ENCODE measurements around the gene AVPR2. TPM values are rescaled to one million over a fixed set of nuclear protein-coding genes. Genes with fewer than 3 reads are reported as not detected.

The AVPR2 gene
- total RNA-seq, 1 donor from 2014 or later = not detected

- no peak for DNase-seq (ENCODE audit: low spot score)
- H3K36me3 Mint-ChIP-seq = no peaks in the 10 kb centered on the region
- no peak overlapping the region for H3K4me2 ChIP-seq
- TF ChIP-seq EZH2phosphoT487 (IDR thresholded peaks at IDR 0.05) = no peak
- no peak for TF ChIP-seq CTCF (IDR thresholded peaks at IDR 0.05)
- no peak for TF ChIP-seq EZH2 (IDR thresholded peaks at IDR 0.05)
- H3K4me3 ChIP-seq = no peak overlapping the region
- H3K79me2 ChIP-seq (ENCODE audit: low read depth) = no peaks in the 10 kb centered on the region
- peaks cover 17% of the 10 kb centered on the region for H3K9me3 Mint-ChIP-seq
- no peaks in the 10 kb centered on the region for H3K27me3 ChIP-seq
- H3F3A ChIP-seq (ENCODE audit: low read depth) = no peaks in the 10 kb centered on the region
- H4K20me1 ChIP-seq (ENCODE audit: low read depth) = no peaks in the 10 kb centered on the region
- H3K36me3 ChIP-seq = no peaks in the 10 kb centered on the region
- no peaks in the 10 kb centered on the region for H3K9me3 ChIP-seq (ENCODE audit: low read depth)
- no peak overlapping the region for H3K4me3 Mint-ChIP-seq
- no peak overlapping the region for H3K27ac ChIP-seq
- H2AFZ ChIP-seq (replicated peaks) = no peak overlapping the region
- H3K4me1 ChIP-seq = no peaks in the 10 kb centered on the region
- peaks cover 4% of the 10 kb centered on the region for H3K4me1 Mint-ChIP-seq
- H3K27ac Mint-ChIP-seq = no peak overlapping the region
- H3K9ac ChIP-seq = no peak overlapping the region
- no peaks in the 10 kb centered on the region for H3K27me3 Mint-ChIP-seq (ENCODE audit: insufficient read depth, low read depth)
Observed at GRCh38 chrX:153909980-153910360, 5.5 kb downstream of the AVPR2 start.

GRCh38 chrX:153910446-153910845, 6.0 kb downstream of the AVPR2 start:
- H3K36me3 Mint-ChIP-seq = no peaks in the 10 kb centered on the region
- no peaks in the 10 kb centered on the region for H4K20me1 ChIP-seq (ENCODE audit: low read depth)
- H3K27me3 ChIP-seq = no peaks in the 10 kb centered on the region
- no peak overlapping the region for H3K27ac ChIP-seq
- H3K4me3 ChIP-seq = no peak overlapping the region
- H3K4me1 ChIP-seq = no peaks in the 10 kb centered on the region
- no peak for DNase-seq (ENCODE audit: low spot score)
- no peaks in the 10 kb centered on the region for H3F3A ChIP-seq (ENCODE audit: low read depth)
- no peak overlapping the region for H3K9ac ChIP-seq
- no peak for TF ChIP-seq EZH2phosphoT487 (IDR thresholded peaks at IDR 0.05)
- no peak for TF ChIP-seq EZH2 (IDR thresholded peaks at IDR 0.05)
- H3K9me3 Mint-ChIP-seq = peaks cover 17% of the 10 kb centered on the region
- no peaks in the 10 kb centered on the region for H3K9me3 ChIP-seq (ENCODE audit: low read depth)
- no peaks in the 10 kb centered on the region for H3K79me2 ChIP-seq (ENCODE audit: low read depth)
- H3K4me1 Mint-ChIP-seq = peaks cover 4% of the 10 kb centered on the region
- H2AFZ ChIP-seq (replicated peaks) = no peak overlapping the region
- H3K27ac Mint-ChIP-seq = no peak overlapping the region
- no peak overlapping the region for H3K4me2 ChIP-seq
- no peaks in the 10 kb centered on the region for H3K27me3 Mint-ChIP-seq (ENCODE audit: insufficient read depth, low read depth)
- no peak overlapping the region for H3K4me3 Mint-ChIP-seq
- no peaks in the 10 kb centered on the region for H3K36me3 ChIP-seq

GRCh38 chrX:153911798-153912197, 7.3 kb downstream of the AVPR2 start:
- peaks cover 4% of the 10 kb centered on the region for H3K4me1 Mint-ChIP-seq
- H3K27me3 Mint-ChIP-seq (ENCODE audit: insufficient read depth, low read depth) = no peaks in the 10 kb centered on the region
- H3K27ac ChIP-seq = no peak overlapping the region
- H3K27ac Mint-ChIP-seq = peak overlapping the region; percentile 72
- no peaks in the 10 kb centered on the region for H3K27me3 ChIP-seq
- H3K9ac ChIP-seq = no peak overlapping the region
- H3K4me2 ChIP-seq = no peak overlapping the region
- no peak overlapping the region for H3K4me3 Mint-ChIP-seq
- H3K4me3 ChIP-seq = no peak overlapping the region
- H3K9me3 Mint-ChIP-seq = peaks cover 23% of the 10 kb centered on the region
- H2AFZ ChIP-seq (replicated peaks) = no peak overlapping the region
- H3F3A ChIP-seq (ENCODE audit: low read depth) = no peaks in the 10 kb centered on the region
- TF ChIP-seq EZH2phosphoT487 (IDR thresholded peaks at IDR 0.05) (no peak), EZH2 (IDR thresholded peaks at IDR 0.05) (no peak), CTCF (IDR thresholded peaks at IDR 0.05) (no peak)
- H4K20me1 ChIP-seq (ENCODE audit: low read depth) = no peaks in the 10 kb centered on the region
- H3K79me2 ChIP-seq (ENCODE audit: low read depth) = no peaks in the 10 kb centered on the region
- DNase-seq (ENCODE audit: low spot score) = no peak
- no peaks in the 10 kb centered on the region for H3K4me1 ChIP-seq
- H3K36me3 ChIP-seq = no peaks in the 10 kb centered on the region
- H3K9me3 ChIP-seq (ENCODE audit: low read depth) = no peaks in the 10 kb centered on the region
- no peaks in the 10 kb centered on the region for H3K36me3 Mint-ChIP-seq

GRCh38 chrX:153913211-153913610, 8.7 kb downstream of the AVPR2 start:
- H3K4me2 ChIP-seq = no peak overlapping the region
- H3K9ac ChIP-seq = no peak overlapping the region
- Mint-ChIP-seq H3K27ac (no peak overlapping the region), H3K36me3 (no peaks in the 10 kb centered on the region), H3K9me3 (peaks cover 26% of the 10 kb centered on the region), H3K4me1 (peaks cover 8% of the 10 kb centered on the region), H3K27me3 (ENCODE audit: insufficient read depth, low read depth) (no peaks in the 10 kb centered on the region), H3K4me3 (no peak overlapping the region)
- DNase-seq (ENCODE audit: low spot score) = no peak
- H2AFZ ChIP-seq (replicated peaks) = no peak overlapping the region
- no peaks in the 10 kb centered on the region for H4K20me1 ChIP-seq (ENCODE audit: low read depth)
- no peaks in the 10 kb centered on the region for H3K4me1 ChIP-seq
- H3F3A ChIP-seq (ENCODE audit: low read depth) = no peaks in the 10 kb centered on the region
- no peaks in the 10 kb centered on the region for H3K27me3 ChIP-seq
- H3K27ac ChIP-seq = no peak overlapping the region
- H3K9me3 ChIP-seq (ENCODE audit: low read depth) = no peaks in the 10 kb centered on the region
- H3K79me2 ChIP-seq (ENCODE audit: low read depth) = no peaks in the 10 kb centered on the region
- H3K36me3 ChIP-seq = no peaks in the 10 kb centered on the region
- H3K4me3 ChIP-seq = no peak overlapping the region
- no peak for TF ChIP-seq CTCF (IDR thresholded peaks at IDR 0.05)
- TF ChIP-seq EZH2 (IDR thresholded peaks at IDR 0.05) = no peak
- TF ChIP-seq EZH2phosphoT487 (IDR thresholded peaks at IDR 0.05) = no peak

All from neural progenitor cell (in vitro differentiated cells).